GM20000 (cell line): ENCODE results near the gene RC3H2.

Experiments
- DNase-seq: peaks from one replicate; pipeline ENCODE4 v3.0.0; 2012; ENCODE audit warnings: low spot score
- TF ChIP-seq, protein P1 (sequence below): IDR thresholded peaks from 2 replicates; pipeline ENCODE4 v1.5.1; 2012; ENCODE audit warnings: mild to moderate bottlenecking, control low read depth; ENCODE audit errors: extremely low read depth, missing control alignments

RC3H2 gene

DNA sequence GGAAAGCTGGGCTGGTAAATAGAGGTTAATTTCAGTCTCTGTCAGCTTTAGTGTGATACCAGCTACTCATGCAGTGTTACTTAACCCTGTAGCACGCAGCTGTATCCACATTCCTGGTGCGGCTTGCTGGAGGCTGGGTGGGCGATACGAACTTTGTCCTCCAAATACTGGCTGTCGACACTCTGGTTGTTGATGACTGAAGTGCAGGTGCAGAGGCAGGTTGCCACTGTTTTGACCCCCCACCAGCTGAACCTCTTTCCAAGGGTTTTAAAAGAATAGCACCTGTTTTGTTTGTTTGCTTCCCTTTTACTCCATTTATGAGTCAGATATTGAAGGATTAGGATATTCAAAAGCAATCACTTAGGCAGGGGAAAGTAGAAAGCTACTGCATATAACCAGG, 31.3 kb upstream of the RC3H2 start:
- TF ChIP-seq, protein P1, sequence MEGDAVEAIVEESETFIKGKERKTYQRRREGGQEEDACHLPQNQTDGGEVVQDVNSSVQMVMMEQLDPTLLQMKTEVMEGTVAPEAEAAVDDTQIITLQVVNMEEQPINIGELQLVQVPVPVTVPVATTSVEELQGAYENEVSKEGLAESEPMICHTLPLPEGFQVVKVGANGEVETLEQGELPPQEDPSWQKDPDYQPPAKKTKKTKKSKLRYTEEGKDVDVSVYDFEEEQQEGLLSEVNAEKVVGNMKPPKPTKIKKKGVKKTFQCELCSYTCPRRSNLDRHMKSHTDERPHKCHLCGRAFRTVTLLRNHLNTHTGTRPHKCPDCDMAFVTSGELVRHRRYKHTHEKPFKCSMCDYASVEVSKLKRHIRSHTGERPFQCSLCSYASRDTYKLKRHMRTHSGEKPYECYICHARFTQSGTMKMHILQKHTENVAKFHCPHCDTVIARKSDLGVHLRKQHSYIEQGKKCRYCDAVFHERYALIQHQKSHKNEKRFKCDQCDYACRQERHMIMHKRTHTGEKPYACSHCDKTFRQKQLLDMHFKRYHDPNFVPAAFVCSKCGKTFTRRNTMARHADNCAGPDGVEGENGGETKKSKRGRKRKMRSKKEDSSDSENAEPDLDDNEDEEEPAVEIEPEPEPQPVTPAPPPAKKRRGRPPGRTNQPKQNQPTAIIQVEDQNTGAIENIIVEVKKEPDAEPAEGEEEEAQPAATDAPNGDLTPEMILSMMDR: no peak
- DNase-seq: no peak

DNA sequence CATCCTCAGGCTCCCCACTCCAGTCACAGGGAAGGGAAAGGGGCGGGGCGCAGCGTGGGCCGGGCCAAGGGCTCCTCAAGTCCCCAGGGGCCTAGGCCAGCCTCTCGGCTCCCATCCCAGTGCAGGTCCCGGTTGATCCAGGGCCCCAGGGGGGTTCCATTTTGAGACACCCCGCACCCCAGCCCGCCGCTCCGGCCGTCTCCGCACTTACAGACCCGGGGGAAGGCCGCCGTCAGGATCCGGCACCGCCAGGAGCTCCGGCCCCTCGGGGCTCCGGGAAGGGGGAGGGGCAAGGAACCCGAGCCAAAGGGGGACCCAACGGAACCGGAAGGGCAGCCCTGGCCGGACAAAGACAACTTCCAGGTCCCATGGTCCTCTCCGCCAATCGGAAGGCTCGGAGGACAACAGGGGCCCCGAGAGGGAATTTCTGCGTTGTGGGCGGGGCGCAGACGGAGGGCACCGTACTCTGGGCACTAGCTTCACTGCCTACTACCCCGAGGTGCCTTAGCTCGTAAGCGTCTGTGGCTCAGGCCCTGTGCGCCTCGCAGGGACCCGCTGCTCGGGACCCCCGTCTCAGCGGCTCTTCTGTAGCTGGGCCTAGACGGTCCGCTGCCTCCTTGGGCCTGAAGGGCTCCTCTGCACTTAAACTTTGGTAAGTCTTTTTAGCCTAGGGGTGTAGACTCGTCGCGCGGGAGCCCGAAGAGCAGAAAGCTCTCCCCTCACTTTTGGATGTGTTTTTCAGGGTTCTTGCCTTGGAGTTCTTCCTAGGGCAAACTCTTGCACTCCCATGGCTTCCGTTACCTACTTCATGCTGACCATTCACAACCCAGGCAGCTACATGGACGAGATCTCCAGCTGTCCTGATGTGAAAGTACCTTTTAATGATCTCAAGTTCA, 26.3 kb upstream of the RC3H2 start, which contains the start of gene ZBTB26:
Gene ZBTB26, minus strand, starts transcription at position 287 of the 896 bp plus-strand sequence. CDS start 11,578 bp downstream, outside the sequence.
- TF ChIP-seq, protein P1: no peak
- peak; percentile 92 for DNase-seq

GRCh38 chr9:122930541-122931225, 25.5 kb upstream of the RC3H2 start:
- DNase-seq: no peak
- TF ChIP-seq, protein P1: no peak

GRCh38 chr9:122929796-122930354, 24.7 kb upstream of the RC3H2 start:
- TF ChIP-seq, protein P1: no peak
- DNase-seq: no peak

DNA sequence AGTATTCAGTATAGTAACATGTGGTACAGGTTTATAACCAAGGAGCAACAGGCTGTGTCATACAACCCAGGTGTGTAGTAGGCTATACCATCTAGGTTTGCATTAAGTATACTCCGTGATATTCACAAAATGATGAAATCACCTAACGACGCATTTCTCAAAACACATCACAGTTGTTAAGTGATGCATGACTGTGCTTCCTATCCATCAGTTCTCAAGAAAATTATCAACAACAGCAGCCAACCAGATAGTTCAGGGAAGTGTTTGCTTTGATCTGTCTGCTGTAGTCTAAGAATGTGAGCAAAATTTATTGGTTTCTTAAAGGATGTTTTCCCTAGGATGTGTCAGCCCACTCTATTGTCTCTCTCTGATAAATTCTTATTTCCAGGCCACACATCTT, 18.8 kb upstream of the RC3H2 start:
- TF ChIP-seq, protein P1: no peak
- DNase-seq: no peak

- no peak for DNase-seq
- TF ChIP-seq, protein P1: no peak
These were observed 17.6 kb upstream of the RC3H2 start for GRCh38 chr9:122922713-122923112.

GRCh38 chr9:122918310-122918709, 13.2 kb upstream of the RC3H2 start:
- TF ChIP-seq, protein P1: no peak
- no peak for DNase-seq
